Fibroblast of skin of scalp (primary cell): ENCODE results near the gene STK25.
"Not testable (repeated sequence)": the region's sequence is repeated elsewhere in the genome, so short reads cannot be mapped to it uniquely, and the experiment has no call there.

ENCODE experiments used
- DNase-seq: peaks from one replicate; pipeline ENCODE4 v3.0.0-alpha.2; 2013

STK25 gene

GRCh38 chr2:241507430-241508239 is 749 bp downstream of the STK25 start:
- DNase-seq = peak; percentile 39

DNA sequence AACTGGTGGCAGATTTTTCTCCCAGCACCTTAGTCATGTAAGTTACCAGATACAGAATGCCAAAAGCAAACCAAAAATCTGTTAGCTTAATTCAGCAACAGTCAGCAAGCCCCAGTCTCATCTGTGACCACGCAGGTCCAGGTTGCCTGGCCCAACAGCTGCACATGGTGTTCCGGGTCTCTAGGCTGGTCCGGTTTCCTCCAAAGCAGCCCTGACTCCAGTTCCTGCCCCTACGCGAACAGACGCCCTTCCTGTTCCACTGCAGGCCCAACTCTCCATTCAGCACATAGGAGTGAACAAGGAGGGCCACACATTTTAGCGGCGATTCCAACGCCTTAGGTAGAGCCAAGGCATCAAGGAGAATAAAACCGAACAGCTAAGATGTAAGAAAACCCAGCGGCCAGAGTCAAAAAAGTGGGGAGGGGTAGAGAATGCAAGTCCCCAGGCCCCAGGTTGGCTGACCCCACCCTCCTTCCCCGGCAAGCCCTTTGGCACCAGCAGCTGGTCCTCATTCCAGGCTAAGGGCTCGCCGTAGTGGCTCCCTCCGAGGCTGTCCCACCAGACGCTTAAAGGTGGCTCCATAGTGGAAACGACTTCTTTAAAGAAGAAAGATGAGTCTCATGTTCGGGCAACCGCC is 1.5 kb downstream of the STK25 start:
- DNase-seq = no peak

DNA sequence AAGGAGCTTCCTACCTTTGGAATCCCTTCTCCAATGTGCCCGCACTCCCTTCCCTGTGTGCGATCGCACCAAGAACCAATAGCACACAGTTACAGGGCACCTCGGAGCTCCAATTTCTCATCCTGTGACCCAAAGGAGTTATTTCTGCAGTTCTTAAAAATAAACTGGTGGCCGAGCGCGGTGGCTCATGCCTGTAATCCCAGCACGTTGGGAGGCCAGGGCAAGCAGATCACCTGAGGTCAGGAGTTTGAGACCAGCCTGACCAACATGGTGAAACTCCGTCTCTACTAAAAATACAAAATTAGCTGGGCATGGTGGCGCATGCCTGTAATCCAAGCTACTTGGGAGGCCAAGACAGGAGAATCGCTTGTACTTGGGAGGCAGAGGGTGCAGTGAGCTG is 2.1 kb downstream of the STK25 start:
- not testable (repeated sequence) for DNase-seq

- DNase-seq = no peak
Observed at GRCh38 chr2:241505781-241506201, 2.6 kb downstream of the STK25 start.

DNA sequence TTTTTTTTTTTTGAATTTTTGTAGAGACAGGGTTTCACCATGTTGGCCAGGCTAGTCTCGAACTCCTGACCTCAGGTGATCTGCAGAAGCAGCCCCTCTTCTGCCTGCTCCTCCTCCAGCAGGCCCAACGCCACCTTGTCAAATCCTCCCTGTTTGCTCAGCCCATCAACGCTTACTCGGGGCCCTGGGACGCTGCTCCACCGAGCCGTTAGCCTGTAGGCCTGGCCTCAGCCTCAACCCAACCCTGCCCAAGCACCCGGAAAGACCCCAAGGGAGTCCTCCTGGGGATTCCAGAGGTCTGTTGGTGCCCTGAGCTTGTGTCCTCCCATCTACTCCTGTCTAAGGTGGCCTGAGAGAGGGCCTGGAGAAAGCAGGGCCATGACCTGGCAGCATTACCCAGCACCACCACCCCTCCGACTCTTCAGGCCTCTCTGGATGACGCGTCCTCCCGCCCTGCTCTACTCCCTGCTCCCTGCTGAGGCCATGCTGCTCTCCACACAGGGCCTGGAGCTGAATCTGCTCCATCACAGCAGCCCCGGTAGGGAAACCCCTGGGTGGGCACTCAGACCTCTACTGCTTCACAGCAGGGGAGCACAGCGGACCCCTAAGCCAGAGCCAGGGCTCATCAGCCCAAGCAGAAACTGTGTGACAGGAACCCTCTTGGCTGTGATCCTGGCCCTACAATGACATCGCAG is 3.2 kb downstream of the STK25 start:
- no peak for DNase-seq

DNA sequence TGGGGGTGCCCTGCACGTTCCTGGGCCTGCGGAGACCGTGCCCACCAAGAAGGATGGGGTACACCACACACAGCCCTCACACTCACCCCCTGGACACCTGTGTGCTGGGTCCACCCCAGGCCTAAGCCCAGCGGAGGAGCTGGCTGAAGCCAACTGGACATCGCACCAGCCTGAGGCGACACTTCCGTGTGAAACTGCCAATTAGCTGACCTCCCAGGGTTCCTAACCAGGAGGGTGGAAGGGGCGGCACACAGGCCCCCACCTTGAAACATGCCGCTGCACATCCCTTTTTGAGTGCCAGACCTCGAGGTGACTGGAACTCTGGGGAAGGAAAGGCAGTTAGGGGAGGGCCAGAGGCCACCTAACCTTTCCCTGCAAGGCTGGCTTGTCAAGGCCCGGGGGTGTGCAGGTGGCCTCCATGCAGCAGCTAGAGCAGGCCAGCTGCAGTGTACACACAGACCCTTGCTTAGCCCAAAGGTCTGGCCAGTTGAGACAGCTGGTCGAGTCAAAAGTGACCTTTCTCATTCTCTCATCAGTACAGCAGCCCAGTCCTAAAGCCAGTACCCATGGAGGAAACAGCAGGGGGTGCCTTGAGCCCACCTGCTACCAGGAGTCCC is 4.5 kb downstream of the STK25 start:
- DNase-seq = no peak

DNA sequence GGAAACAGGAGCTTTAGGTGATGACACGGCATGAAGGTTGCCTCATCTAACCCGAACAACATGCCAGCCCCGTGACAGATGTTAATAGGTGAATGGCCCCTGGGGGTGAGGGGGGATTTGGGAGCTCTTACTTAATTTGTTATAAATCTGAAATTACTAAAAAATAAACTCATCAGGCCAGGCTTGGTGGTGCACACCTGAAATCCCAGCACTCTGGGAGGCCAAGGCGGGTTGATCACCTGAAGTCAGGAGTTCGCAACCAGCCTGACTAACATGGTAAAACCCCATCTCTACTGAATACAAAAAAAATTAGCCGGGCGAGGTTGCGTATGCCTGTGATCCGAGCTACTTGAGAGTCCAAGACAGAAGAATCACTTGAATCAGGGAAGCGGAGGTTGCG is 6.1 kb downstream of the STK25 start:
- no peak for DNase-seq

DNA sequence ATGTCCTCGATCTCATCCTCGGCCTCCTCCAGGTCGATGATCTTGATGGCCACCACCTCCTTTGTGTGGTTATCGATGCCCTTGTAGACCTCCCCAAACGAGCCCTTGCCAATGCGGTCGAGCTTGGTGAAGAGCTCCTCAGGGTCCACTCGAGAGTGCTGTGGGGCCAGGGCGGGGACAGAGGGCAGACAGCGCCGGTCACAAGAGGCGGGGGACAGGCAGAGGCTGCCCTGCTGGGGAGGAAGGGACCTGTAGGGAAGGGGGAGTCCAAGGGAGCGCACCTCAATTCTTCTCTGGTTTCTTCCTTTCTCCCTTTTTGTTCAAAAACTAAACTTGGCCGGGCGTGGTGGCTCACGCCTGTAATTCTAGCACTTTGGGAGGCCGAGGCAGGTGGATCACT is 6.8 kb downstream of the STK25 start:
- no peak for DNase-seq

- DNase-seq = no peak
Observed at GRCh38 chr2:241501099-241501541, 7.3 kb downstream of the STK25 start.

- no peak for DNase-seq
Observed at GRCh38 chr2:241500431-241500975, 7.9 kb downstream of the STK25 start.

DNA sequence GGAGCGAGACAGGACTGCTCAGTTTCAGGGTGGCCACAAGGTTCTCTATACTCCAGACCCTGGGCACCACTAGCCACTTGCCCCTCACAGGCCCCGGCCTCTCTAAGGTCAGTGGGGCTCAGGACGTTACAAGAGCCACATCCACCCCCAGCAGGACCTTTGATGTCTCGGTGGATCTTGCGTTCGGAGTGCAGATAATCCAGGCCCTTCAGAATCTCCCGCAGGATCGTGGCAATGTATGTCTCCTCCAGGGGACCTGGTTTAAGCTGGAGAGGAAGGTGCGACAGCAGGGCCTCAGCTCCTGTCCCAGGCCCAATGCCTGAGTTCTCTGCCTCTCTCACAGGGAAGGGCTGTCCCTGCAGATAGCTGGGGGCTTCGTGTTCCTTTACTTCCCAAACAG is 8.4 kb downstream of the STK25 start:
- no peak for DNase-seq

DNA sequence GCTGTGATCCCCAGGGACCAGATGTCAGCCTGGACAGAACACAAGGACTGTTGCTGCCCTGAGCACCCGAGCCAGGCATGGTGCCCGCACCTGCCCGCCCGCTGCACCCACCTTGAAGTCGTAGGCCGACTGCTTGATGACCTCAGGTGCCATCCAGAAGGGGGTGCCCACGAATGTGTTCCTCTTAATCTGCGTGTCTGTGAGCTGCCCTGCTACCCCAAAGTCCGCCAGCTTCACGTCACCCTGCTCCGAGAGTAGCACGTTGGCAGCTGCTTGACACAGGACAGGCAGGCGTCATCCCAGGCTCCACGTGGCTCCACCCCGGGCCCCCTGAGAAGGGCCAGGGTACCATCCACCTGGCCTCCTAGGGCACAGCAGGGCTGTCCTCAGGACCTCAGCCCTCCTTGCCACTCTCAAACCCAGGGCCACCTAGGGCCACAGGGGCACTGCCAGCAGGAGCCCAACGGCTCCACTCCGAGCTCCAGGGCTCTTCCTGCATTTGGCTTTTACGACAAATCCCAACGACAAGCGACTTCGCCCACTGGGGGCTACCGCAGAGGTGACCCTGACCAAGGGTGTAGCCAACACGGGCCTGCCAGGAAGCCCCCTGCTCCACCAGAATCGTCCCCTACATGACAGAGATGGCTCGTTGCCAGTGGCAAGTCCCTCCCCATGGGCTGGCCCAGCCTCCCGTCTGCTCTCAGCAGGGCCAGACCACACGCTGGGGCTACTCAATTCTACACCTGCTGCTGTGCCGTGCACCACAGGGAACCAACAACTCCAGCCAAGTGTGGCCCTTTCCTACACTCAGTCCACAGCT is 9.0 kb downstream of the STK25 start:
- DNase-seq = no peak

- no peak for DNase-seq
Observed at GRCh38 chr2:241498115-241499070, 10.0 kb downstream of the STK25 start.

- no peak for DNase-seq
Observed at GRCh38 chr2:241496904-241497877, 11.2 kb downstream of the STK25 start.

DNA sequence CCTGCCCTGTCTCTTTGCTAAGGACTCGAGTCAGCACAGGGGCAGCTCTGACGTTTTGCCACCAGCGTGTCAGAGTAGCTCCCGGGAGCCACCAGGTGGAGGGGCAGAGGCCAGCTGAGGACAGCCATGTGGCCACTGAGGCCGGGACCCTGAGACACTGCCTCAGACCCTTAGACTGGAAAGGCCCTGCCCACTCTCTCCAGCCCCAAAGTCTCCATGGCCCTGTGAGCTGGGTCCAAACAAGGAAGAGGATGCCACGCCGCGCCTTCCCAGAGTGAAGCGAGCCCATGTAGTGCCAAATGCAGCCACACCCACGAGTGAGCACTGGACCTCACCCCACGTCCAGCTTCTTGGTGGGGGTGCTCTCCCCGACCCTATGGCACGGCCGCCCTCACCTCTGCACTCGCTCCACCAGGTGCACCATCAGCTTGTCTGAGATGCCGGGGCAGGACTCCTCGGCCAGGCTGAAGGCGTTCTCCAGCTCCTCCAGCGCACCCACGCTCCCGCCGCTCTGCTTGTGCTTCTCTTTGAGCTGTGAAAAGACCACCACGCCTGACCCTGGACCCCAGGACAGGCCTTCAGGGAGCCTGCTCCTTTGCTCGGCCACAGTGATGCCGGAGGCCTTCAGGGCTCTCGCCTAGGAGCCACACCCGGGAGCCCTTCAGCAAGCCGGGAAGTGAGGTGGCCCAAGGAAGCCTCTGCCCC is 12.2 kb downstream of the STK25 start:
- no peak for DNase-seq

- no peak for DNase-seq
Observed at GRCh38 chr2:241495172-241496002, 13.0 kb downstream of the STK25 start.

DNA sequence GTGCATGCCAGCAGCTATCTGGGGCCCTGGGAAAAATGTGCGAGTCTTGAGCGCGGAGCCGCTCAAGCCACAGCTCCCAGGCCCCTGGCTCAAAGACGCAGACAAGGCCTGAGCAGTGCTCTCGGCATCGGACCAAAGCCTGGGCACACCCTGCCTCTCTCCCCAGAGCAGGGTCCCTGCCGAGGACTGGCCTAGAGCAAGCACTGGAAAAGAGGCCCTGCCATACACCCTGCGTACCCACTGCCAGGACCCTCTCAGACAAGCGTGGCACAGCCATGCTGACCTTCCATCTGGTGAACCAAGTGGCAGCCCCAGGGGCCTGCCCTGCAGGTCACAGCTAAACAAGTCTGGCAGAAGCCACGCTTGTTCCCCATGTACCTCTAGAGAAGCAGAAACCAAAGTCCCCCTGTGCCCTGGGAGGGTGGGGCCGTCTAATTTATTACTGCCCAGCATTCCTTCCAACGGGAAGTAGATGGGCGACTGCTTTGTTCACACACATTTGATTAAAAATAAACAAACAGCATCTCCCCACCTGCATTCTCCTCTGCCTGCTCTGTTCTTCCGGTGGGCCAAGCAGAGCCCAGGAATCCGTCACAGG is 14.0 kb downstream of the STK25 start:
- no peak for DNase-seq
